Measurements from ENCODE around the gene TNC.

Gene TNC

GRCh38 chr9:115098226-115098965 is 19.6 kb downstream of the TNC start:
- DNase-seq (ENCODE audit: low read depth): no peak

GRCh38 chr9:115093520-115093919 is 24.4 kb downstream of the TNC start:
- no peak for DNase-seq (ENCODE audit: low read depth)

DNA sequence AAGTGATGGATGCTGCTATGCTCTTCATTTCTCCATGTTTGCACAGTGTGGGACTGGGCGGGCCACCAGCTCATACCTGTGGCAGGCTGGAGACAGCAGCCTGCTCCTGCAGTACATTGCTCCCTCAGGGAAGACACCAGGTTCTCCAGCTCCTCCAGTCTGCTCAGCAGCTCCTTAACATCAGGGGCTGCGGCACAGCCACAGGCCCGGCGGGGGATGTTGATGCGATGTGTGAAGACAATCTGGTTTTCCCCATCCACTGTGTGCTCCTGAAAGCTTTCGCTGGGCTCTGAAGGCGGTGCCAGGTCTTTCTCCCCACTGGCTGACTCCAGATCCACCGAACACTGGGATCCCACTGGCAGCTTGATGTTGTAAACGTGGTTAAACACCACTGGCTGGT is 27.5 kb downstream of the TNC start:
- DNase-seq (ENCODE audit: low read depth): no peak

GRCh38 chr9:115088860-115089259 is 29.1 kb downstream of the TNC start:
- no peak for DNase-seq (ENCODE audit: low read depth)

- DNase-seq (ENCODE audit: low read depth): no peak
Observed at GRCh38 chr9:115086886-115087285, 31.1 kb downstream of the TNC start.

GRCh38 chr9:115086461-115086860 is 31.5 kb downstream of the TNC start:
- no peak for DNase-seq (ENCODE audit: low read depth)

- DNase-seq (ENCODE audit: low read depth): no peak
Observed at GRCh38 chr9:115085773-115086377, 32.1 kb downstream of the TNC start.

DNA sequence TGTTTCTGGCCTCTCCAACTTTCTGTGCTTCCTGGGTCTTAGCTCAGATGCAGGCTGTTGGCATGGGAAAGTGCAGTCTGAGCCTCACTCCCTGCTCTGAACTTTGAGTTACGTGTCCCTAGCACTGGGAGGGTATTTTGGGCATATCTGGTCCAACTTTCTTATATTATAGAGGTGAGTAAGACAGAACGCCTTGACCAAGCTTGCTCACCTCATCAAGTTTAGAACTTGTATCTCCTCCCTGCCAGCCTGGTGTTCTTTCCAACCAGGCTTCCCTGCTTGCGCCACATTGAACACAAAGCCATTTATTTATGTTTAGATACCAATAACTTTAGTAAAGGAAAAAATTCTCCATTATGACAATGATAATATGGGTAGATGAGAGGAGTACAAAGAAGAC is 33.2 kb downstream of the TNC start:
- DNase-seq (ENCODE audit: low read depth): no peak

- DNase-seq (ENCODE audit: low read depth): no peak
Observed at GRCh38 chr9:115084157-115084556, 33.8 kb downstream of the TNC start.

DNA sequence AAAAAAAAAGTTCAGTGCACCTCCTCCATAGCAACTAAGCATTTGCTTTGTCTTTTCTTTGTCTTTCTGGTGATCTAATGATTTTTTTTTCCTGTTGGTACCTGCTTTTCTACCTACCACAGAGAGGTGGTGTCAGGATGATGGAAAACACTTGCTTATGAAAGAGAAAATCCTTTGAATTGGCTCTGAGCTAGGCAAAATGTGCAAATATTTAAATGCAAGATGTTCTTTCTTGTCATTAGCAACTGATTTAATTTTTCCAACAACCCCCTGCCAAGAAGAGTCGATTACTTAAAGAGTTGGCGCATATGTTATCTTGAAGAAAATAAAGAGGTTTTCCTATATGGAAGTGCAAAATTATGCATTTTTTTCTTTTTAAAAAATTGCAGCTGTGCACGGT is 37.7 kb downstream of the TNC start:
- DNase-seq (ENCODE audit: low read depth): no peak

GRCh38 chr9:115079156-115079555 is 38.8 kb downstream of the TNC start:
- DNase-seq (ENCODE audit: low read depth): no peak

GRCh38 chr9:115073456-115073855 is 44.5 kb downstream of the TNC start:
- no peak for DNase-seq (ENCODE audit: low read depth)

DNA sequence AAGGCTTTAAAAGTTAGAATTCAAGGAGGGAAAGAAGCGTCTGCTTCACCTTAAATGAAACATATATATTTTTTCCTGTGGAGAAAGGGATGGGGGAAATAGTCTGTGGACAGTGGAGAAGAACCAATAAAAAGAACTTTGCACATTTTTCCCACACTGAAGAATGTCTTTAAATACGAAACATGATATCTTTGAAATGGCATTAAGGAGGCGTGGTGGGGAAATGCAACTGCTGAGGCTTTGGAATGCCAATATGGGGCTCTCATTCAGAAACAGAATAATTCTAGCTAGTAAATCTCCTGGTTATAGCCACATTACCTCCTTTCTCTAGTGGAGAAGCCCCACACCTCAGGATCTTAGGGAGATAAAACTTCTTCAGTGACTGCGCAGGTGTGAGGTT is 46.8 kb downstream of the TNC start:
- DNase-seq (ENCODE audit: low read depth): no peak

- no peak for DNase-seq (ENCODE audit: low read depth)
Observed at GRCh38 chr9:115069771-115070170, 48.2 kb downstream of the TNC start.

GRCh38 chr9:115069302-115069701 is 48.7 kb downstream of the TNC start:
- DNase-seq (ENCODE audit: low read depth): no peak

DNA sequence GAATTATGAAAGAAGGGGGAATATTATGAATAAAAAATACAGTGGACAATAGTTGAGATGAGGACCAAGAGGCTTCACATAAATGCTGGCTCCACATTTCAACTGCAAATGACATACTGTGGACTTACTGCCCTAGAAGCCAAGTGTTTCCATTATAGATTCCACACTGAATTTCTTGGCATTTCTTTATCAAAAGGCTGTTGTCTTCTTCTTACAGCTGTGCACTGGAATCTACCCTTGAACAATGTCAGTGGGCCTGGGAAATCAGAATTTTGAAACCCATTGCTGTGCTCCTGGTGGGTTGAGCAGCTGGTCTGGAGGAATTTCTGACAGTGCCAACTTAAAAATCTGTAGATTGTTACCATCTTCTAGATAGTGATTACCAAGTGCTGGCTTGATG is 49.9 kb downstream of the TNC start:
- DNase-seq (ENCODE audit: low read depth): no peak

DNA sequence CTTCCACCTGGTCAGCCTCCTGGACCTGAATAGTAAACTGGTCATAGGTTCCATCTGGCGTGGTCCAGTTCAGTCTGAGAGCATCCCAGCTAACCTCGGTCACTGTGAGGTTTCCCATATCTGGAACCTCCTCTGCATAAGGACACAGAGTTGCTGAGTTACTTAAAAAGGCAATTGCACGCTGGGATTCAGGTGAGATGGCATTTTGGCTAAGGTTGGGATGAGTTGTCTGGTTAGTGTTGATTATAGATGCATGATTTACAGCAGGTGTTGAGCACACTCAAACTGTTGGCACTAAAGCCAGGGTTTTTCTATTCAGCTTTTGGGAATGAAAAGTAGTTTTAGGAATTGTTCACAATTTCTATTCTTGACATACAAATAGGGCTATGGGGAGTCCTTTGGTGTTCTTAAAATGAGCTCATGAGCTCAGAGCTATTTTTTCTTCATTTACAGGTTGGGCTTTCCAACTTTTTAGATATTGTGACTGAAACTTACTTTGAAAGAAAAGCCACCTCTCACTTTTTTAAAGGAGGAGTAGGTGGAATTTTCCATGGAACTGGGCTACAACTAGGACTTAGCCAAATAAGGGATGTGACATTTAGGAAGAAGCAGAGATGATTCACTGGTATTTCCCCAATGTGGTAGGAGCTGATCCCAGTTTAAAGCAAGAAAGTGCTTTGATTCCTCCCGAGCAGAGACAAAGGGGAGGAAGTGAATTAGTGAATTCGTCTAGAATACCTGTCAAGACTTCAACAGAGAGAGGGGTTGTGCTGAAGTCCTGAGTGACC is 54.7 kb downstream of the TNC start:
- no peak for DNase-seq (ENCODE audit: low read depth)

GRCh38 chr9:115058684-115059315 is 59.2 kb downstream of the TNC start:
- no peak for DNase-seq (ENCODE audit: low read depth)

DNA sequence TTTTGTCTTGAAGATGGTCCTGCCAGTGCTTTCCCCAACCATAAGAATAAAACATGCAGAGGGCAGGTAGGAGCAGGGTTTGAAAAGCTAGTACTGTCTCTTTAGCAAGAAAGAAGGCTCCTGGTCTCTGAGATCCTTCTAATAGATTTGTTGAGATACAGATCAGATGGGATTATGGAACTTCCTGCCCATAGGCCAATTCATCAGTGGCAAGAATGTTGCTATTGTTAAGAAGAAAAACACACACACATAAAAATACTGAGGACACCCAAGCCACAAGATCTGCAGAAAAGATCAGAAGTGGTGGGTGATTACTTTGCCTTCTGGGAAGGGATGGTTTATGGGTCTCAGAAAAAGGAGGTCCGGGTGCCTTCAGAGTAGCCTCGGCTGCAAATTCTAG is 59.8 kb downstream of the TNC start:
- no peak for DNase-seq (ENCODE audit: low read depth)

GRCh38 chr9:115057559-115057958 is 60.4 kb downstream of the TNC start:
- DNase-seq (ENCODE audit: low read depth): no peak

GRCh38 chr9:115050002-115050490 is 67.9 kb downstream of the TNC start:
- DNase-seq (ENCODE audit: low read depth): no peak

DNA sequence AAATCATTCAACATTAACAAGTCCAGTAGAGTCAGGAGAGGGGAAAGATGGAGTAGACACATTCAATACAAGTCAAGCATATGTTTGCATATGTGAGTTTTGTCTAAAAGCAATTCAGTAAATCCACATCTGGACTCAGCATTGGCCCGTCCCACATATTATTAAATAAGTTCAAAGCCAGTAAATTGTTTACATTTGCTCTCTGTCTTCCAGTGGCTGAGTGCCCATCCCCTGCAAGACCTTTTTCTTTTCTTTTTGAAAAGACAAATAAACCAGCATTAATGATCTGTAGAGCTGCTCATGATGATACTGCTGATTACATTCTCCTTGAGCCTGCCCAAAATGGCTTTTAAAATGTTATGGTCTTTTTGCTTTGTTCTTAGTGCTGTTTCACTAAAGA is 71.1 kb downstream of the TNC start:
- no peak for DNase-seq (ENCODE audit: low read depth)

- no peak for DNase-seq (ENCODE audit: low read depth)
Observed at GRCh38 chr9:115046199-115046598, 71.8 kb downstream of the TNC start.
